K562 (cell line): ENCODE data around the gene CPSF6. TPM values are rescaled to one million over a fixed set of nuclear protein-coding genes. Genes with fewer than 3 reads are reported as not detected.
A peak's percentile ranks its signal among the peaks of the same experiment; 100 is the strongest.

ENCODE experiments used
- ARID2 ChIP-seq: fragments of 450-650 bp; IDR thresholded peaks from 2 replicates; pipeline ENCODE4 v1.6.1; 2017; ENCODE audit warnings: antibody characterized with exemption, mild to moderate bottlenecking
- FIP1L1 ChIP-seq: fragments of 200-400 bp; formaldehyde crosslinking; IDR thresholded peaks from 2 replicates; pipeline ENCODE4 v1.6.1; 2018; ENCODE audit warnings: mild to moderate bottlenecking, low read depth, low read length; ENCODE audit not compliant: poor library complexity, severe bottlenecking
- KLF1 ChIP-seq: fragments of 450-650 bp; IDR thresholded peaks from 2 replicates; pipeline ENCODE4 v1.6.1; 2016; ENCODE audit warnings: missing genetic modification characterization, missing compliant biosample characterization
- MAFK ChIP-seq: IDR thresholded peaks from 2 replicates; pipeline ENCODE4 v1.6.1; 2011; ENCODE audit warnings: low read length, improper control_type of control experiment
- MCM7 ChIP-seq, 2 experiments: fragments of 450-650 bp; IDR thresholded peaks; 2 replicates each; pipeline ENCODE4 v1.6.1; 2016 to 2018
- MYC ChIP-seq, 2 experiments: fragments of 250-450 bp in 1 of 2; sonication (Bioruptor Pico) in 1 of 2; IDR thresholded peaks; 2 replicates each; pipeline versions ENCODE4 v1.5.1 to v1.6.1; 2012 to 2021; ENCODE audit warnings: low read depth in 2 of 2, borderline replicate concordance in 1 of 2, improper control_type of control experiment in 1 of 2, low read length in 1 of 2, mild to moderate bottlenecking in 1 of 2, moderate library complexity in 1 of 2
- NFXL1 ChIP-seq: fragments of 450-650 bp; formaldehyde crosslinking; IDR thresholded peaks from 2 replicates; pipeline ENCODE4 v1.4.0; 2021; ENCODE audit warnings: mild to moderate bottlenecking
- PTRF ChIP-seq: fragments of 450-650 bp; IDR thresholded peaks from 2 replicates; pipeline ENCODE4 v1.6.1; 2016; ENCODE audit warnings: mild to moderate bottlenecking, missing genetic modification characterization, missing compliant biosample characterization
- RB1 ChIP-seq: fragments of 450-650 bp; IDR thresholded peaks from 2 replicates; pipeline ENCODE4 v1.6.1; 2017; ENCODE audit warnings: low read depth, mild to moderate bottlenecking
- REST ChIP-seq, 2 experiments: fragments of 450-650 bp; formaldehyde crosslinking in 1 of 2; IDR thresholded peaks; 2 replicates each; pipeline versions ENCODE4 v1.4.0 to v1.6.1; 2014 to 2020; ENCODE audit warnings: mild to moderate bottlenecking in 2 of 2, borderline replicate concordance in 1 of 2, low read depth in 1 of 2
- SIX5 ChIP-seq, 2 experiments: IDR thresholded peaks; 2 replicates each; pipeline ENCODE4 v1.6.1; 2011; ENCODE audit warnings: low read length in 2 of 2, borderline replicate concordance in 1 of 2, low read depth in 1 of 2, mild to moderate bottlenecking in 1 of 2, moderate library complexity in 1 of 2; ENCODE audit not compliant: insufficient read depth in 1 of 2
- SMARCA4 ChIP-seq: fragments of 450-650 bp; IDR thresholded peaks from 2 replicates; pipeline ENCODE4 v1.6.1; 2016
- STAG1 ChIP-seq: sonication (generic); formaldehyde crosslinking; IDR thresholded peaks from 2 replicates; pipeline ENCODE4 v1.5.0; 2020; ENCODE audit warnings: missing genetic modification reagents, borderline replicate concordance
- polyA plus RNA-seq, 8 experiments: library from polyadenylated mRNA; depleted of rRNA in 4 of 8; stranded (reverse) in 5 of 8; unstranded in 3 of 8; fragments of >200 nt; fragmentation: Nextera tagmentation in 2 of 8; fragmentation: Illumina TruSeq in 1 of 8; extraction: Ambion mirVana in 2 of 8; extraction: Trizol in 1 of 8; gene quantifications; 2 replicates each; pipeline versions ENCODE4 v1.2.1 to v1.2.3, GENCODE V29; 2011 to 2014; ENCODE audit warnings: inconsistent platforms in 1 of 8, missing spikeins in 1 of 8
- total RNA-seq, 7 experiments: library from RNA; depleted of rRNA in 6 of 7; stranded (reverse); fragments of >200 nt in 6 of 7; fragmentation: Illumina TruSeq in 2 of 7; extraction: Trizol in 2 of 7; gene quantifications; 2 replicates each; pipeline versions ENCODE4 v1.2.1 to v1.2.3, GENCODE V29; 2011 to 2021; ENCODE audit warnings: low replicate concordance in 1 of 7
- TF ChIP-seq, protein P1 (sequence below): fragments of 450-650 bp; IDR thresholded peaks from 2 replicates; pipeline ENCODE4 v1.6.1; 2018; ENCODE audit warnings: mild to moderate bottlenecking, low read depth; ENCODE audit not compliant: partially characterized antibody
- TF ChIP-seq, protein P2 (sequence below), 3 experiments: IDR thresholded peaks in 2 of 3; conservative IDR thresholded peaks in 1 of 3; 2 replicates each; pipeline ENCODE4 v1.5.1; 2011 to 2012; ENCODE audit warnings: low read length in 3 of 3, mild to moderate bottlenecking in 3 of 3, control low read depth in 2 of 3, improper control_type of control experiment in 1 of 3, inconsistent platforms in 1 of 3, low read depth in 1 of 3, mixed read lengths in 1 of 3, moderate library complexity in 1 of 3; ENCODE audit not compliant: insufficient read depth in 2 of 3

The CPSF6 gene
- total and polyA plus RNA-seq, 9 of the 15 experiments (the other 6 are each of a cell fraction or from before 2014, with no cell fraction given) = 34.3 to 129 (median 77.8) TPM

DNA sequence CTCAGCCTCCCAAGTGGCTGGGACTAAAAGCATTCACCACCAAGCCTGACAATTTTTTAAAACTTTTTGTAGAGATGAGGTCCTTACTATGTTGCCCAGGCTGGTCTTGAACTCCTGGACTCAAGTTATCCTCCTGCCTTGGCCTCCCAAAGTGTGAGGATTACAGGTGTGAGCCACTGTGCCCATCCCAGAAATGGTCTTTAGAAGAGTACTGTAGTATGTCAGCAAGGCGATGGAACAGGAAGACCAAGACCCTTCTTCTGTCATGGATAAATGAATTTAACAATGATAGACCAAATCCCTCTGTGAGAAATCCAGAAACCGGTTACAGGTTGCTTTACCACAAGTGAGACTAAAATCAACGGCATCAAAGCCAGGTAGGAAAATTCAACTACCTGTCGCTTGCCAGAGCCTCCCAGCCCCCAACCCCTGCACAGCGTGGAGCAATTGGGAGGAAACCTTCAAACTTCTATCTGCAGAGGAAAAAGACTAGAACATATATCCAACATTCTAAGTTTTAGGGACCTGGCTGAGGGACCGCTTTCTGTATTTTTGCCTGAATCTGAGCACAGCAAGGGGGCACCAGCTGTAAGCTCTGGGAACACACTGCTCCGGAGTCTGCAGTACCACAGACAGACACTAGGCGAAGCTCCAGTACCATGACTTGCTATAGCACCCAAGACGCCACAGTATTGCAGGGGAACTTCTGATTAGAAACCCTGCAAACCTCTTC, 51.3 kb downstream of the CPSF6 start (continued):
- TF ChIP-seq REST (IDR thresholded peaks at IDR 0.05; ENCODE audit: borderline replicate concordance) (peak; percentile 89), REST (CRISPR knock-in tag; IDR thresholded peaks at IDR 0.05; ENCODE audit: low read depth) (no peak), KLF1 (tag) (no peak), RB1 (peak; percentile 72), PTRF (no peak), ARID2 (peak; percentile 80; the same call in 1 of the 2 replicates), MYC (IDR thresholded peaks at IDR 0.05; ENCODE audit: low read depth, low read length) (peak; percentile 60), MYC (CRISPR knock-in tag; IDR thresholded peaks at IDR 0.05; ENCODE audit: borderline replicate concordance, low read depth) (no peak), MAFK (0 out of 2 replicates have a peak, but pooled peaks have one; percentile 13), SMARCA4 (no peak), FIP1L1 (no peak), NFXL1 (CRISPR knock-in tag) (no peak), MCM7 (IDR thresholded peaks at IDR 0.05) (no peak), STAG1 (peak; percentile 79; the same call in 1 of the 2 replicates), SIX5 (IDR thresholded peaks at IDR 0.05; ENCODE audit: borderline replicate concordance in 1 of 2, insufficient read depth in 1 of 2, low read depth in 1 of 2, low read length in 2 of 2) (no peak)
- TF ChIP-seq, protein P1, sequence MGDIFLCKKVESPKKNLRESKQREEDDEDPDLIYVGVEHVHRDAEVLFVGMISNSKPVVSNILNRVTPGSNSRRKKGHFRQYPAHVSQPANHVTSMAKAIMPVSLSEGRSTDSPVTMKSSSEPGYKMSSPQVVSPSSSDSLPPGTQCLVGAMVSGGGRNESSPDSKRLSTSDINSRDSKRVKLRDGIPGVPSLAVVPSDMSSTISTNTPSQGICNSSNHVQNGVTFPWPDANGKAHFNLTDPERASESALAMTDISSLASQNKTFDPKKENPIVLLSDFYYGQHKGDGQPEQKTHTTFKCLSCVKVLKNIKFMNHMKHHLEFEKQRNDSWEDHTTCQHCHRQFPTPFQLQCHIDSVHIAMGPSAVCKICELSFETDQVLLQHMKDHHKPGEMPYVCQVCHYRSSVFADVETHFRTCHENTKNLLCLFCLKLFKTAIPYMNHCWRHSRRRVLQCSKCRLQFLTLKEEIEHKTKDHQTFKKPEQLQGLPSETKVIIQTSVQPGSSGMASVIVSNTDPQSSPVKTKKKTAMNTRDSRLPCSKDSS = no peak
- TF ChIP-seq, protein P2, sequence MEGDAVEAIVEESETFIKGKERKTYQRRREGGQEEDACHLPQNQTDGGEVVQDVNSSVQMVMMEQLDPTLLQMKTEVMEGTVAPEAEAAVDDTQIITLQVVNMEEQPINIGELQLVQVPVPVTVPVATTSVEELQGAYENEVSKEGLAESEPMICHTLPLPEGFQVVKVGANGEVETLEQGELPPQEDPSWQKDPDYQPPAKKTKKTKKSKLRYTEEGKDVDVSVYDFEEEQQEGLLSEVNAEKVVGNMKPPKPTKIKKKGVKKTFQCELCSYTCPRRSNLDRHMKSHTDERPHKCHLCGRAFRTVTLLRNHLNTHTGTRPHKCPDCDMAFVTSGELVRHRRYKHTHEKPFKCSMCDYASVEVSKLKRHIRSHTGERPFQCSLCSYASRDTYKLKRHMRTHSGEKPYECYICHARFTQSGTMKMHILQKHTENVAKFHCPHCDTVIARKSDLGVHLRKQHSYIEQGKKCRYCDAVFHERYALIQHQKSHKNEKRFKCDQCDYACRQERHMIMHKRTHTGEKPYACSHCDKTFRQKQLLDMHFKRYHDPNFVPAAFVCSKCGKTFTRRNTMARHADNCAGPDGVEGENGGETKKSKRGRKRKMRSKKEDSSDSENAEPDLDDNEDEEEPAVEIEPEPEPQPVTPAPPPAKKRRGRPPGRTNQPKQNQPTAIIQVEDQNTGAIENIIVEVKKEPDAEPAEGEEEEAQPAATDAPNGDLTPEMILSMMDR (IDR thresholded peaks at IDR 0.05 in 2 of 3, conservative IDR thresholded peaks at IDR 0.05 in 1 of 3; ENCODE audit: insufficient read depth in 2 of 3, low read depth in 1 of 3, low read length in 3 of 3) = peak; percentile 99 to 100 (median 99)
